WTC11 (cell line): ENCODE results near the gene SUSD4. TPM values are rescaled to one million over a fixed set of nuclear protein-coding genes. Genes with fewer than 3 reads are reported as not detected.

Source experiments
- ATAC-seq: fragments of 200-7000 bp; cut with Tn5 transposase; 2 replicates; pipeline ENCODE4 v1.10.0; 2021; ENCODE audit warnings: mild to moderate bottlenecking, moderate library complexity
- CTCF ChIA-PET: fragments of 300-600 bp; sonication (Branson Sonifier 250); formaldehyde crosslinking; loops from one replicate; lab custom pipeline; 2021; ENCODE audit warnings: antibody characterized with exemption; lab: Charles Lee
- POLR2A ChIA-PET: fragments of 350-600 bp; sonication (Branson Sonifier 250); formaldehyde crosslinking; loops from one replicate; lab custom pipeline; 2021; ENCODE audit warnings: antibody characterized with exemption; lab: Charles Lee
- DNase-seq: peaks from one replicate; pipeline ENCODE4 v3.0.0; 2021; ENCODE audit warnings: low spot score
- H3K27ac Mint-ChIP-seq: 2 replicates; pipeline ENCODE4 v1.8.0; 2021; ENCODE audit warnings: mixed read lengths
- H3K27me3 Mint-ChIP-seq: 2 replicates; pipeline ENCODE4 v1.8.0; 2021; ENCODE audit warnings: low read depth, mild to moderate bottlenecking, moderate library complexity, mixed read lengths
- H3K36me3 Mint-ChIP-seq: 2 replicates; pipeline ENCODE4 v1.8.0; 2021; ENCODE audit warnings: mixed read lengths
- H3K4me1 Mint-ChIP-seq: 2 replicates; pipeline ENCODE4 v1.8.0; 2022; ENCODE audit warnings: mixed read lengths
- H3K4me3 Mint-ChIP-seq: 2 replicates; pipeline ENCODE4 v1.8.0; 2021; ENCODE audit warnings: mild to moderate bottlenecking, moderate library complexity, mixed read lengths
- H3K9me3 Mint-ChIP-seq: 2 replicates; pipeline ENCODE4 v1.8.0; 2021; ENCODE audit warnings: mixed read lengths
- CREM ChIP-seq: sonication (generic); formaldehyde crosslinking; IDR thresholded peaks from 2 replicates; pipeline ENCODE4 v1.8.1; 2022; ENCODE audit warnings: mild to moderate bottlenecking, missing genetic modification reagents, moderate library complexity
- MYBL2 ChIP-seq: sonication (generic); formaldehyde crosslinking; IDR thresholded peaks from 2 replicates; pipeline ENCODE4 v1.8.1; 2023; ENCODE audit warnings: mild to moderate bottlenecking, moderate library complexity, missing genetic modification reagents
- NR3C1 ChIP-seq: sonication (generic); formaldehyde crosslinking; conservative IDR thresholded peaks from 2 replicates; pipeline ENCODE4 v1.8.1; 2023; ENCODE audit warnings: low read depth, mild to moderate bottlenecking, missing genetic modification reagents
- RELA ChIP-seq: sonication (generic); formaldehyde crosslinking; IDR thresholded peaks from 2 replicates; pipeline ENCODE4 v1.8.1; 2022; ENCODE audit warnings: missing genetic modification reagents, mild to moderate bottlenecking, borderline replicate concordance
- RORB ChIP-seq: fragments of 250-450 bp; sonication (Bioruptor Pico); IDR thresholded peaks from 2 replicates; pipeline ENCODE4 v1.9.0; 2021; ENCODE audit warnings: mild to moderate bottlenecking
- TEAD4 ChIP-seq: sonication (generic); formaldehyde crosslinking; IDR thresholded peaks from 2 replicates; pipeline ENCODE4 v1.8.0; 2022; ENCODE audit warnings: mild to moderate bottlenecking, missing genetic modification reagents
- ZNF396 ChIP-seq: fragments of 250-450 bp; sonication (Bioruptor Pico); IDR thresholded peaks from 2 replicates; pipeline ENCODE4 v1.8.0; 2021; ENCODE audit warnings: mild to moderate bottlenecking, moderate library complexity, borderline replicate concordance
- ZNF423 ChIP-seq: fragments of 250-450 bp; sonication (Bioruptor Pico); IDR thresholded peaks from 2 replicates; pipeline ENCODE4 v2.1.2; 2022; ENCODE audit warnings: mild to moderate bottlenecking, moderate library complexity
- total RNA-seq: library from RNA; stranded (reverse); gene quantifications from 3 replicates; pipeline ENCODE4 v1.2.3, GENCODE V29; 2021
- TF ChIP-seq, protein P1 (sequence below): sonication (generic); formaldehyde crosslinking; IDR thresholded peaks from 2 replicates; pipeline ENCODE4 v1.8.1; 2023; ENCODE audit warnings: mild to moderate bottlenecking, missing genetic modification reagents
- TF ChIP-seq, protein P2 (sequence below): fragments of 250-450 bp; sonication (Bioruptor Pico); conservative IDR thresholded peaks from 2 replicates; pipeline ENCODE4 v1.9.0; 2021; ENCODE audit warnings: mild to moderate bottlenecking
- TF ChIP-seq, protein P3 (sequence below): sonication (generic); formaldehyde crosslinking; IDR thresholded peaks from 2 replicates; pipeline ENCODE4 v1.8.0; 2022; ENCODE audit warnings: mild to moderate bottlenecking, missing genetic modification reagents
- TF ChIP-seq, protein P4 (sequence below): sonication (generic); formaldehyde crosslinking; IDR thresholded peaks from 2 replicates; pipeline ENCODE4 v1.8.0; 2023; ENCODE audit warnings: missing genetic modification reagents, mild to moderate bottlenecking, borderline replicate concordance
- TF ChIP-seq, protein P5 (sequence below): sonication (generic); formaldehyde crosslinking; IDR thresholded peaks from 2 replicates; pipeline ENCODE4 v1.8.1; 2023; ENCODE audit warnings: mild to moderate bottlenecking, missing genetic modification reagents
- TF ChIP-seq, protein P6 (sequence below): sonication (generic); formaldehyde crosslinking; IDR thresholded peaks from 2 replicates; pipeline ENCODE4 v1.8.1; 2023; ENCODE audit warnings: mild to moderate bottlenecking, missing genetic modification reagents, moderate library complexity
- TF ChIP-seq, protein P7 (sequence below): sonication (generic); formaldehyde crosslinking; IDR thresholded peaks from 2 replicates; pipeline ENCODE4 v1.8.1; 2022; ENCODE audit warnings: low read depth, mild to moderate bottlenecking, moderate library complexity, missing genetic modification reagents, borderline replicate concordance

Gene SUSD4
- total RNA-seq, 1 experiment from 2014 or later: 1.8 TPM

DNA sequence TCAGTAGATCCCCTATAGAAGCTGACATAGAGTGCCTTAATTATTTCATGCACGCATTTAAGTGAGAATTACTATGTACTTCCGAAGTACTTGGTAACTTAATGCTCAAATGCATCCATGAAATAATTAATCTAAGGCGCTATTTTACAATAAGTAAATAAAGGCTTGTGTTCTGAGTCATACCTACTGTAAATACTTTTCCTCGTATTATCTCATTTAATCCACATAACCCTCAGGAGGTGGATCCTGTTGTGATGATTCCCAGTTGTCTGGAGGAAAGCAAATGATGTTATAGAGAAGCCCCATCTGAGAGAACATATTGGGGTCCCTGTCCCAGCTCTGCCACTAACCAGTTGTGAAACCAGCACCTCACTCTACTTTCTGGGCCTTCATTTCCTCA lies 16.4 kb downstream of the SUSD4 start:
- Mint-ChIP-seq H3K27ac (no peak overlapping the region), H3K27me3 (no peaks in the 10 kb centered on the region), H3K36me3 (no peaks in the 10 kb centered on the region), H3K9me3 (no peaks in the 10 kb centered on the region), H3K4me3 (no peak overlapping the region), H3K4me1 (peaks cover 7% of the 10 kb centered on the region; the same call in 1 of the 2 replicates)
- ATAC-seq (no peak), DNase-seq (no peak)
- ChIA-PET POLR2A (no interaction called here), CTCF (interaction anchor here (1.5 kb wide), 1 partner anchor 27 kb away, joined by 6 read pairs; no protein-coding TSS in a partner anchor)
- TF ChIP-seq, protein P1, sequence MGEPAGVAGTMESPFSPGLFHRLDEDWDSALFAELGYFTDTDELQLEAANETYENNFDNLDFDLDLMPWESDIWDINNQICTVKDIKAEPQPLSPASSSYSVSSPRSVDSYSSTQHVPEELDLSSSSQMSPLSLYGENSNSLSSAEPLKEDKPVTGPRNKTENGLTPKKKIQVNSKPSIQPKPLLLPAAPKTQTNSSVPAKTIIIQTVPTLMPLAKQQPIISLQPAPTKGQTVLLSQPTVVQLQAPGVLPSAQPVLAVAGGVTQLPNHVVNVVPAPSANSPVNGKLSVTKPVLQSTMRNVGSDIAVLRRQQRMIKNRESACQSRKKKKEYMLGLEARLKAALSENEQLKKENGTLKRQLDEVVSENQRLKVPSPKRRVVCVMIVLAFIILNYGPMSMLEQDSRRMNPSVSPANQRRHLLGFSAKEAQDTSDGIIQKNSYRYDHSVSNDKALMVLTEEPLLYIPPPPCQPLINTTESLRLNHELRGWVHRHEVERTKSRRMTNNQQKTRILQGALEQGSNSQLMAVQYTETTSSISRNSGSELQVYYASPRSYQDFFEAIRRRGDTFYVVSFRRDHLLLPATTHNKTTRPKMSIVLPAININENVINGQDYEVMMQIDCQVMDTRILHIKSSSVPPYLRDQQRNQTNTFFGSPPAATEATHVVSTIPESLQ: no peak
- no peak for TF ChIP-seq MYBL2 (CRISPR knock-in tag)

DNA sequence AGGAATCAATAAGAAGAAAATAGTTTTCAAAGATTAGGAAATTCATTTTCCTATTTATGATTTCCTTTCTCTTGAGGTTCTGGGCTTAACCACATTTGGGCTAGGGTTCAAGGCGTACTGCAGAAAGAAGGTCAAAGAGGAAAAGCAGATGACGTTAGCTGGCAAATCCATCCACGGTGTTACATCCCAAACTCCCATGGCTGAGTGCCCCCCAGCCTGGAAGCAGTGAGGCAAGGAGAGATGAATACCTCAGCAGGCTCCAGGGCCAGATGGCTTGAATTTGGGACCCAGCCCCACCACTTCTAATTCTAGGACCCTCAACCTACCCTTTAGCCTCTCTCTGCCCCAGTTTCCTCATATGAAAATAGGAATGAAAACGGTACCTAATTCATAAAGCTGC lies 17.7 kb downstream of the SUSD4 start:
- Mint-ChIP-seq H3K27ac (no peak overlapping the region), H3K9me3 (no peaks in the 10 kb centered on the region), H3K4me3 (no peak overlapping the region)
- DNase-seq: no peak
- CTCF ChIA-PET: interaction anchor here (0.6 to 3.4 kb wide), 4 partner anchors 153 to 282 kb away, joined by 3 to 16 read pairs (median 4); no protein-coding TSS in a partner anchor
- TF ChIP-seq NR3C1 (CRISPR knock-in tag): no peak
- no peak for TF ChIP-seq ZNF423 (CRISPR knock-in tag)
- TF ChIP-seq ZNF396 (CRISPR knock-in tag): no peak
- TF ChIP-seq RORB (CRISPR knock-in tag): no peak
- TF ChIP-seq, protein P2, sequence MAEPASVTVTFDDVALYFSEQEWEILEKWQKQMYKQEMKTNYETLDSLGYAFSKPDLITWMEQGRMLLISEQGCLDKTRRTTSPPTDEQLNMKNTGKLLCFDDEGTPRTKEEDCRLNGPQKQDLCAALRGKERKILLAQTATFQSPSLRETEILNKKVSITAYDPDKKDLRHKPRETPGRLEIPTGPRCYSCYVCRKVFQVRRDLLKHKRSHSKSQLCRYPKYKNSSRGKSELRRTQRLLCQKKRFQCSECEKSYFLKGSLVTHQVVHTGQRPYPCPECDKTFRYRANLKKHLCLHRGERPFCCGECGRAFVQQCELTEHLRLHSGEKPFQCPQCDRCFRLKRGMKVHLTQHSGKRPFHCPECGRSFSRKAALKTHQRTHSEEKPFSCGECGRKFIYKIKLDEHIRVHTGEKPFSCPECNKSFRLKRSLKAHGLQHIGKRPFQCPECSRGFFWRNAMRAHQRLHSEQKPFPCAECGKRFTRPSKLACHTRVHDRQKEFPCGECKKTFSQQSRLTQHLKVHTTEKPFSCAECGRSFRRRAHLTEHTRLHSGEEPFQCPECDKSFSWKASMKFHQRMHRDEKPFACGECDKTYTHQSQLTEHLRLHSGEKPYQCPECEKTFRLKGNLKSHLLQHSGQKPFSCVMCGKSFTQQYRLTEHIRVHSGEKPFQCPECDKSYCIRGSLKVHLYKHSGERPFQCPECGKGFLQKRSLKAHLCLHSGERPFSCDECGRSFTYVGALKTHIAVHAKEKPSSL (CRISPR knock-in tag): no peak
- TF ChIP-seq, protein P3, sequence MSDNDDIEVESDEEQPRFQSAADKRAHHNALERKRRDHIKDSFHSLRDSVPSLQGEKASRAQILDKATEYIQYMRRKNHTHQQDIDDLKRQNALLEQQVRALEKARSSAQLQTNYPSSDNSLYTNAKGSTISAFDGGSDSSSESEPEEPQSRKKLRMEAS (CRISPR knock-in tag): no peak
- TF ChIP-seq, all 79 proteins: peak for 0
- 0 out of 2 replicates have a peak, but pooled peaks cover 3% of the 10 kb centered on the region for H3K4me1 Mint-ChIP-seq
- no peaks in the 10 kb centered on the region for H3K27me3 Mint-ChIP-seq
- H3K36me3 Mint-ChIP-seq: no peaks in the 10 kb centered on the region
- POLR2A ChIA-PET: no interaction called here
- no peak for ATAC-seq

DNA sequence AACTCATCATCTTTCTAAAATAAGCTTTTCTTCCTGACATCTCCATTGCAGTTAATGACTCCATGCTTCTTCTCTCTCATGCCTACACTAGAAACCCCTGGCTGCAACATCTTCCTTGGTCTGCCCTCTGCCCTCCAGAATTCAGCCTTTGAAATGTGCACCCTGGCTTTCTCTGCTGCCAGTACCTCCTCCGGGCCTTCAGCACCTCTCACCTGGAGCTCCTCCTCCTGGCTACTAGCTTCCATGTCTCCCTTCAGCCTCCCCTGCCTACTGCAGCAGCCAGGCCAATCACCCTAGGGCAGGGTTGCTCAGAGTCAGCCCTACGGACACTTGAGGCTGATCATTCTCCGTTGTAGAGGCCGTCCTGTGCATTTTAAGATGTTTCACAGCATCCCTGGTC lies 18.3 kb downstream of the SUSD4 start:
- Mint-ChIP-seq H3K4me3 (no peak overlapping the region), H3K27me3 (no peaks in the 10 kb centered on the region), H3K36me3 (no peaks in the 10 kb centered on the region), H3K27ac (no peak overlapping the region), H3K4me1 (0 out of 2 replicates have a peak, but pooled peaks cover 3% of the 10 kb centered on the region), H3K9me3 (no peaks in the 10 kb centered on the region)
- no peak for TF ChIP-seq MYBL2 (CRISPR knock-in tag)
- DNase-seq (no peak), ATAC-seq (peak; percentile 95)
- POLR2A ChIA-PET: no interaction called here
- CTCF ChIA-PET: interaction anchor here (0.5 to 3.4 kb wide), 5 partner anchors 152 to 283 kb away, joined by 3 to 16 read pairs (median 3); no protein-coding TSS in a partner anchor

DNA sequence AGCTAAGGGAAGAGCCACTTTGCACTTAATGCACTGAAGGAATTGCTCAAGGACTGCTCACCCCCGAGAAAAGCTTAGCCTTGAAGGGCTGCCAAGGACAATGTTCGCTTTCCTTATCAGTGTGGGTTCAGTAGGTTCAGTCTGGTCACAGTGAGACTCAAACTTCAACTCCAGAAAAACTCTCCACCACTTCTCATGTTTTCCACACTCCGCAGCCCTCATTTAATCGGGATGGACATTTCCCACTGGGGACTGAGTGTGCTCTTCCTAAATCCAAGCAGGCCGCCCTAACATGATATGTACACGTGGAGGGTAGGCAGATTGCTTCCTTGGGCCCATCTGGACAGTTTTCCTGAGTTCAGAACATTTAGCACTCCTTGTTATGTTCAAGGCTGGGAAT lies 19.5 kb downstream of the SUSD4 start:
- CTCF ChIA-PET: interaction anchor here (3.4 kb wide), 1 partner anchor 211 kb away, joined by 16 read pairs; no protein-coding TSS in a partner anchor
- ATAC-seq (no peak), DNase-seq (no peak)
- Mint-ChIP-seq H3K27me3 (no peaks in the 10 kb centered on the region; the same call in 1 of the 2 replicates), H3K4me1 (0 out of 2 replicates have a peak, but pooled peaks cover 3% of the 10 kb centered on the region), H3K36me3 (no peaks in the 10 kb centered on the region), H3K9me3 (no peaks in the 10 kb centered on the region), H3K27ac (no peak overlapping the region), H3K4me3 (no peak overlapping the region)
- POLR2A ChIA-PET: no interaction called here
- TF ChIP-seq, protein P4, sequence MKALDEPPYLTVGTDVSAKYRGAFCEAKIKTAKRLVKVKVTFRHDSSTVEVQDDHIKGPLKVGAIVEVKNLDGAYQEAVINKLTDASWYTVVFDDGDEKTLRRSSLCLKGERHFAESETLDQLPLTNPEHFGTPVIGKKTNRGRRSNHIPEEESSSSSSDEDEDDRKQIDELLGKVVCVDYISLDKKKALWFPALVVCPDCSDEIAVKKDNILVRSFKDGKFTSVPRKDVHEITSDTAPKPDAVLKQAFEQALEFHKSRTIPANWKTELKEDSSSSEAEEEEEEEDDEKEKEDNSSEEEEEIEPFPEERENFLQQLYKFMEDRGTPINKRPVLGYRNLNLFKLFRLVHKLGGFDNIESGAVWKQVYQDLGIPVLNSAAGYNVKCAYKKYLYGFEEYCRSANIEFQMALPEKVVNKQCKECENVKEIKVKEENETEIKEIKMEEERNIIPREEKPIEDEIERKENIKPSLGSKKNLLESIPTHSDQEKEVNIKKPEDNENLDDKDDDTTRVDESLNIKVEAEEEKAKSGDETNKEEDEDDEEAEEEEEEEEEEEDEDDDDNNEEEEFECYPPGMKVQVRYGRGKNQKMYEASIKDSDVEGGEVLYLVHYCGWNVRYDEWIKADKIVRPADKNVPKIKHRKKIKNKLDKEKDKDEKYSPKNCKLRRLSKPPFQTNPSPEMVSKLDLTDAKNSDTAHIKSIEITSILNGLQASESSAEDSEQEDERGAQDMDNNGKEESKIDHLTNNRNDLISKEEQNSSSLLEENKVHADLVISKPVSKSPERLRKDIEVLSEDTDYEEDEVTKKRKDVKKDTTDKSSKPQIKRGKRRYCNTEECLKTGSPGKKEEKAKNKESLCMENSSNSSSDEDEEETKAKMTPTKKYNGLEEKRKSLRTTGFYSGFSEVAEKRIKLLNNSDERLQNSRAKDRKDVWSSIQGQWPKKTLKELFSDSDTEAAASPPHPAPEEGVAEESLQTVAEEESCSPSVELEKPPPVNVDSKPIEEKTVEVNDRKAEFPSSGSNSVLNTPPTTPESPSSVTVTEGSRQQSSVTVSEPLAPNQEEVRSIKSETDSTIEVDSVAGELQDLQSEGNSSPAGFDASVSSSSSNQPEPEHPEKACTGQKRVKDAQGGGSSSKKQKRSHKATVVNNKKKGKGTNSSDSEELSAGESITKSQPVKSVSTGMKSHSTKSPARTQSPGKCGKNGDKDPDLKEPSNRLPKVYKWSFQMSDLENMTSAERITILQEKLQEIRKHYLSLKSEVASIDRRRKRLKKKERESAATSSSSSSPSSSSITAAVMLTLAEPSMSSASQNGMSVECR: no peak
- TF ChIP-seq, protein P5, sequence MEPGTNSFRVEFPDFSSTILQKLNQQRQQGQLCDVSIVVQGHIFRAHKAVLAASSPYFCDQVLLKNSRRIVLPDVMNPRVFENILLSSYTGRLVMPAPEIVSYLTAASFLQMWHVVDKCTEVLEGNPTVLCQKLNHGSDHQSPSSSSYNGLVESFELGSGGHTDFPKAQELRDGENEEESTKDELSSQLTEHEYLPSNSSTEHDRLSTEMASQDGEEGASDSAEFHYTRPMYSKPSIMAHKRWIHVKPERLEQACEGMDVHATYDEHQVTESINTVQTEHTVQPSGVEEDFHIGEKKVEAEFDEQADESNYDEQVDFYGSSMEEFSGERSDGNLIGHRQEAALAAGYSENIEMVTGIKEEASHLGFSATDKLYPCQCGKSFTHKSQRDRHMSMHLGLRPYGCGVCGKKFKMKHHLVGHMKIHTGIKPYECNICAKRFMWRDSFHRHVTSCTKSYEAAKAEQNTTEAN: no peak
- TF ChIP-seq RELA (CRISPR knock-in tag): no peak
- no peak for TF ChIP-seq ZNF396 (CRISPR knock-in tag)
- no peak for TF ChIP-seq CREM (CRISPR knock-in tag)
- TF ChIP-seq, protein P6, sequence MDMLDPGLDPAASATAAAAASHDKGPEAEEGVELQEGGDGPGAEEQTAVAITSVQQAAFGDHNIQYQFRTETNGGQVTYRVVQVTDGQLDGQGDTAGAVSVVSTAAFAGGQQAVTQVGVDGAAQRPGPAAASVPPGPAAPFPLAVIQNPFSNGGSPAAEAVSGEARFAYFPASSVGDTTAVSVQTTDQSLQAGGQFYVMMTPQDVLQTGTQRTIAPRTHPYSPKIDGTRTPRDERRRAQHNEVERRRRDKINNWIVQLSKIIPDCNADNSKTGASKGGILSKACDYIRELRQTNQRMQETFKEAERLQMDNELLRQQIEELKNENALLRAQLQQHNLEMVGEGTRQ (CRISPR knock-in tag): no peak
- TF ChIP-seq, protein P7, sequence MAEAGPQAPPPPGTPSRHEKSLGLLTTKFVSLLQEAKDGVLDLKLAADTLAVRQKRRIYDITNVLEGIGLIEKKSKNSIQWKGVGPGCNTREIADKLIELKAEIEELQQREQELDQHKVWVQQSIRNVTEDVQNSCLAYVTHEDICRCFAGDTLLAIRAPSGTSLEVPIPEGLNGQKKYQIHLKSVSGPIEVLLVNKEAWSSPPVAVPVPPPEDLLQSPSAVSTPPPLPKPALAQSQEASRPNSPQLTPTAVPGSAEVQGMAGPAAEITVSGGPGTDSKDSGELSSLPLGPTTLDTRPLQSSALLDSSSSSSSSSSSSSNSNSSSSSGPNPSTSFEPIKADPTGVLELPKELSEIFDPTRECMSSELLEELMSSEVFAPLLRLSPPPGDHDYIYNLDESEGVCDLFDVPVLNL (CRISPR knock-in tag): no peak
- no peak for TF ChIP-seq TEAD4 (CRISPR knock-in tag)
